HEK293T (cell line): Measurements from ENCODE around the gene TGFB1I1.
"Not testable (repeated sequence)": the region's sequence is repeated elsewhere in the genome, so short reads cannot be mapped to it uniquely, and the experiment has no call there.

ENCODE experiments used
- CTCF ChIA-PET: fragments of 350-600 bp; formaldehyde crosslinking; extraction: SDS; loops from one replicate; lab custom pipeline; 2021; ENCODE audit warnings: antibody characterized with exemption, inconsistent platforms; lab: Yijun Ruan, JAX
- POLR2A ChIA-PET: fragments of 350-600 bp; formaldehyde crosslinking; extraction: SDS; loops from one replicate; lab custom pipeline; 2020; ENCODE audit warnings: antibody characterized with exemption, inconsistent platforms; lab: Yijun Ruan, JAX
- DNase-seq: peaks from one replicate; pipeline ENCODE4 v3.0.0; 2012; ENCODE audit warnings: mixed read lengths; ENCODE audit errors: extremely low spot score
- ARNT ChIP-seq: fragments of 450-650 bp; IDR thresholded peaks from 2 replicates; pipeline ENCODE4 v1.6.1; 2017; ENCODE audit warnings: mild to moderate bottlenecking
- BHLHE40 ChIP-seq: fragments of 450-650 bp; IDR thresholded peaks from 2 replicates; pipeline ENCODE4 v1.6.1; 2016; ENCODE audit warnings: mild to moderate bottlenecking, moderate library complexity, borderline replicate concordance
- CTBP1 ChIP-seq: fragments of 450-650 bp; IDR thresholded peaks from 2 replicates; pipeline ENCODE4 v1.6.1; 2016; ENCODE audit warnings: borderline replicate concordance
- ELF4 ChIP-seq: fragments of 450-650 bp; IDR thresholded peaks from 2 replicates; pipeline ENCODE4 v1.6.1; 2017; ENCODE audit warnings: antibody characterized with exemption
- FOXA1 ChIP-seq: fragments of 450-650 bp; IDR thresholded peaks from 2 replicates; pipeline ENCODE4 v1.6.1; 2016; ENCODE audit warnings: mild to moderate bottlenecking
- FOXK2 ChIP-seq: fragments of 450-650 bp; IDR thresholded peaks from 2 replicates; pipeline ENCODE4 v1.6.1; 2016; ENCODE audit warnings: mild to moderate bottlenecking
- FOXM1 ChIP-seq: fragments of 450-650 bp; IDR thresholded peaks from 2 replicates; pipeline ENCODE4 v1.6.1; 2017; ENCODE audit warnings: mild to moderate bottlenecking, borderline replicate concordance
- HDGF ChIP-seq: fragments of 450-650 bp; IDR thresholded peaks from 2 replicates; pipeline ENCODE4 v1.6.1; 2017; ENCODE audit warnings: antibody characterized with exemption, borderline replicate concordance
- L3MBTL2 ChIP-seq: fragments of 450-650 bp; conservative IDR thresholded peaks from 2 replicates; pipeline ENCODE4 v1.6.1; 2016; ENCODE audit warnings: mild to moderate bottlenecking
- LEF1 ChIP-seq: fragments of 450-650 bp; IDR thresholded peaks from 2 replicates; pipeline ENCODE4 v1.6.1; 2017; ENCODE audit warnings: mild to moderate bottlenecking, borderline replicate concordance
- NFRKB ChIP-seq: fragments of 450-650 bp; IDR thresholded peaks from 2 replicates; pipeline ENCODE4 v1.6.1; 2016; ENCODE audit warnings: mild to moderate bottlenecking, moderate library complexity
- SP1 ChIP-seq: fragments of 450-650 bp; IDR thresholded peaks from 2 replicates; pipeline ENCODE4 v1.6.1; 2017
- SUZ12 ChIP-seq: fragments of 450-650 bp; IDR thresholded peaks from 2 replicates; pipeline ENCODE4 v1.6.1; 2016; ENCODE audit warnings: mild to moderate bottlenecking
- TARDBP ChIP-seq: fragments of 450-650 bp; IDR thresholded peaks from 2 replicates; pipeline ENCODE4 v1.6.1; 2016
- ZNF384 ChIP-seq: fragments of 450-650 bp; IDR thresholded peaks from 2 replicates; pipeline ENCODE4 v1.6.1; 2016
- TF ChIP-seq, protein P1 (sequence below): fragments of 450-650 bp; IDR thresholded peaks from 2 replicates; pipeline ENCODE4 v1.6.1; 2016

Gene TGFB1I1

DNA sequence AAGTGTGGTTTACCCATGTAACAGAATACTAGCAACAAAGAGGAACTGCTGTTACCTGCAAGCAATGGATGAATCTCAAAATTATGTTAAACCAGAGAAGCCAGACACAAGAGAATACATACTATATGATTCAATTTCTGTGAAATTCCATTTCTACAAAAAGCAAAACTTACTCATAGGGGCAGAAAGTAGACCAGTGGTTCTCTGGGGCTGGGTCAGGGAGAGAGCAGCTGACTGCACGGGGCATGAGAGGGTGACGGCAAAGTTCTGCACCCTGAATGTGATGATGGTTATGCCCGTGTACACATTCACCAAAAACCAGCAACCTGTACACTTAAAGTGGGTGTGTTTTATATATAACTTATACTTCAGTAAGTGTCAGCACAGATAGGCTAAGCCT lies 32.4 kb upstream of the TGFB1I1 start:
- ChIA-PET POLR2A (no interaction called here), CTCF (no interaction called here)
- DNase-seq, result no peak
- TF ChIP-seq SUZ12 (no peak), LEF1 (no peak), TARDBP (no peak), HDGF (no peak), NFRKB (no peak), FOXK2 (no peak), FOXA1 (no peak)
- TF ChIP-seq, protein P1, sequence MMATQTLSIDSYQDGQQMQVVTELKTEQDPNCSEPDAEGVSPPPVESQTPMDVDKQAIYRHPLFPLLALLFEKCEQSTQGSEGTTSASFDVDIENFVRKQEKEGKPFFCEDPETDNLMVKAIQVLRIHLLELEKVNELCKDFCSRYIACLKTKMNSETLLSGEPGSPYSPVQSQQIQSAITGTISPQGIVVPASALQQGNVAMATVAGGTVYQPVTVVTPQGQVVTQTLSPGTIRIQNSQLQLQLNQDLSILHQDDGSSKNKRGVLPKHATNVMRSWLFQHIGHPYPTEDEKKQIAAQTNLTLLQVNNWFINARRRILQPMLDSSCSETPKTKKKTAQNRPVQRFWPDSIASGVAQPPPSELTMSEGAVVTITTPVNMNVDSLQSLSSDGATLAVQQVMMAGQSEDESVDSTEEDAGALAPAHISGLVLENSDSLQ, result no peak

DNA sequence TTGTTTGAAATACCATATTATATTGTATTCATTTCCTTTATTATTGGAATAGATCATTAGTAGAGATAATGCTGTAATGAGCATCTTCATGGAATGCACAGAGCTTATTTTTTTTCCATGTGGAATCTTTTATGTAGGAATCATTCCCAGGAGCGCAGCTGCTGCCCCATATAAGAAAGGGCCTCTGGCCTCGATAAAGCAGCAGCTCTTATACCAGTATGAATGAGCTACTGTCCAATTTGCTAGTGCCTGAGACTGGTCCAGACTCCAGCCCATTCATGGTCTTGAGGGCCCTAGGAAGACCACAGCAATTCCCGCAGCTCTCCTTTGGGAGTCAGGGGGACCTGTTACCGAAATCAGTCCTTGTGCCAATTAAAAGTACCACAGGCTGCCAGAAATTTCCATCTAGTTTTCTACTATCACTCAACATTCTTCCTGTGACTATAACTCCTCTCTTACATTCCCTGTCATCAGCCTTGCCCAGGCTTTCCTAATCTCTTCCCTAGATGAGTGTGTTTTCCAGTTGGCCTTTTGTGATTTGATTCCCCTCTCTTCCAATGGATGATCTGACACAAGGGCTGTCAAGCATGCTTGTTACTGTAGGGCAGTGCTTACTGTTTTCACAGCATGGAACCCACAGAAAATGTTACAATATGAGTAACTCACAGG lies 31.3 kb upstream of the TGFB1I1 start:
- no peak for DNase-seq
- ChIA-PET CTCF (interaction anchor here (0.5 to 0.6 kb wide), 2 partner anchors 15 kb away, joined by 3 to 4 read pairs; no protein-coding TSS in a partner anchor), POLR2A (no interaction called here)
- no peak for TF ChIP-seq HDGF
- TF ChIP-seq LEF1, result no peak

DNA sequence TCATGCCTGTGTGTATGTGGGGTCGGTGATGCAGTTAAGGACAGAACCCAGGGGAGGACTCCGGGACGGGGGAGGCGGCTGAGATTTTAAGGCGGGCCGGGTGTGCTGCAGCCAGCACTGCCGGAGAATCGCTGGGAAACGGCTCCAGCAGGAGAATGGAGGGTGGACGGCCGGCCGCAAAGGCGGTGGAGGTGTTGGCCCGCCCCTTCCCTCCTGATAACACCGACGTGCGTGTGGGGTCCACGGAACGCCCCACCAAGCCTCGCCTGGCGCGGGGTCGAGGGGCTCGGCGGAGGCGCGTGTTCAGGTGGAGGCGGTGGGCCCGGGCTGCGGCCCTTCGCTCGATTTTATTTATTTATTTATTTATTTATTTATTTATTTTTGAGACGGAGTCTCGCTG lies 30.0 kb upstream of the TGFB1I1 start:
- DNase-seq, result no peak
- ChIA-PET POLR2A (interaction anchor here (0.9 to 2.7 kb wide), 7 partner anchors 10 to 458 kb away, joined by 3 to 20 read pairs (median 7); partner anchors contain the start of genes ARMC5, COX6A2, FUS and HSD3B7), CTCF (interaction anchor here (0.8 to 2.3 kb wide), 4 partner anchors 11 to 324 kb away, joined by 3 to 5 read pairs (median 4); partner anchors contain the start of gene KAT8)
- no peak for TF ChIP-seq BHLHE40
- TF ChIP-seq ARNT, result no peak
- no peak for TF ChIP-seq ELF4
- no peak for TF ChIP-seq FOXM1
- TF ChIP-seq FOXK2, result no peak
- TF ChIP-seq TARDBP, result no peak
- no peak for TF ChIP-seq CTBP1
- no peak for TF ChIP-seq LEF1
- no peak for TF ChIP-seq HDGF
- TF ChIP-seq L3MBTL2, result no peak
- no peak for TF ChIP-seq NFRKB
- TF ChIP-seq SUZ12, result no peak
- TF ChIP-seq, protein P1, result no peak
- no peak for TF ChIP-seq SP1
- no peak for TF ChIP-seq ZNF384

DNA sequence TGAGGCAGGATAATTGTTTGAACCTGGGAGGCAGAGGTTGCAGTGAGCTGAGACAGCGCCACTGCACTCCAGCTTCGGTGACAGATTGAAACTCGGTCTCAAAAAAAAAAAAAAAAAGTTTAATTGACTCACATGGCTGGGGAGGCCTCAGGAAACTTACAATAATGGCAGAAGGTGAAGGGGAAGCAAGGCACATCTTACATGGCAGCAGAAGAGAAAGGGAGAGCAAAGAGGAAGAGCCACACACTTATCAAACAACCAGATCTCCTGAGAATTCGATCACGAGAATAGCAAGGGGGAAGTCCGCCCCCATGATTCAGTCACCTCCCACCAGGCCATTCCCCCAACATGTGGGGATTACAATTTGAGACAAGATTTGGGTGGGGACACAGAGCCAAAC lies 26.0 kb upstream of the TGFB1I1 start:
- DNase-seq, POLR2A ChIA-PET, CTCF ChIA-PET: not testable (repeated sequence)

DNA sequence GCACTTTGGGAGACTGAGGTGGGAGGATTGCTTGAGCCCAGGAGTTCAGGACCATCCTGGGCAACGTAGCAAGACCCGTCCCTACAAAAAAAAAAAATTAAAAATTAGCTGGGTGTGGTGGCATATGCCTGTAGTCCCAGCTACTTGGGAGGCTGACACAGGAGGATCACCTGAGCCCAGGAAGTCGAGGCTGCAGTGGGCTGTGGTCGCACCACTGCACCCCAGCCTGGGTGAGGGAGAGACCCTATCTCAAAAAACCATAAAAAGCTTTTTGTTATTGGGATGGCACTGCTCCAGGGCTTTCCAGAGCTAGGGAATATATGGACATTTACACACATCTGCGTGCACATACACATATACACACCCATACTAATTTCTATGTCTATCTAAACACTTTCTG lies 20.8 kb upstream of the TGFB1I1 start:
- POLR2A ChIA-PET, result interaction anchor here (1.1 to 3.5 kb wide), 3 partner anchors 9 to 272 kb away, joined by 4 to 20 read pairs (median 10); partner anchors contain the start of genes FUS and ZNF843
- no peak for DNase-seq
- TF ChIP-seq BHLHE40 (no peak), LEF1 (no peak)
- CTCF ChIA-PET, result interaction anchor here (0.6 to 1.4 kb wide), 5 partner anchors 8 to 497 kb away, joined by 3 to 10 read pairs (median 3); partner anchors contain the start of gene ZNF843

DNA sequence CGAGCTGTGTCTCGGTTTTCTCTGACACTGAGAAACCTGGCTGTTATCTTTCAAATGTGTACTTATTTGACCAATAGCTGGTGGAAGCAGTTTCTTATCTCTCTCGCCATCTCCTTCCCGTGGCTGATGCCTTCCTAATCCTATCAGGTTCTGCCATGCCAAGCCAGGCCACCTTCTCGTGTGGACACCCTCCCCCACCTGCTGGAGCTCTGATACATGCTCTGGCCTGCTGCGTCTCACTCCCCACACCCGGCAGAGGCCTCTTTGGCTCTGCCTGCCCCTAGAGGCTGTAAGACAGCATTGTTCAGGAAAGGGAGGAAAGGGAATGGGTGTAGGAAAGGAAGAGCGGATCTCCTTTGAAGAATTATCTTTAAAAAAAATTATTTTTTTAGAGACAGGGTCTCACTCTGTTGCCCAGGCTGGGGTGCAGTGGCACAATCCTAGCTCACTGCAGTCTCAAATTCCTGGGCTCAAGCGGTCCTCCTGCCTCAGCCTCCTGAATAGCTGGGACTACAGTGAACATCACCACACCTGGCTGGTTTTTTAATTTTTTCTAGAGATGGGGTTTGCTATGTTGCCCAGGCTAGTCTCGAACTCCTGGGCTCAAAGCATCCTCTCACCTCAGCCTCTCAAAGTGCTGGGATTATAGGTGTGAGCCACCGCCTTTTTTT lies 20.1 kb upstream of the TGFB1I1 start:
- peak; percentile 70 for DNase-seq
- TF ChIP-seq SP1, result no peak
- no peak for TF ChIP-seq LEF1
- TF ChIP-seq FOXK2, result no peak
- no peak for TF ChIP-seq ZNF384
- ChIA-PET CTCF (interaction anchor here (0.7 to 1.4 kb wide), 5 partner anchors 9 to 510 kb away, joined by 3 to 10 read pairs (median 3); partner anchors contain the start of gene ZNF843), POLR2A (interaction anchor here (1.1 to 3.5 kb wide), 5 partner anchors 8 to 272 kb away, joined by 3 to 20 read pairs (median 4); partner anchors contain the start of genes FUS and ZNF843)

DNA sequence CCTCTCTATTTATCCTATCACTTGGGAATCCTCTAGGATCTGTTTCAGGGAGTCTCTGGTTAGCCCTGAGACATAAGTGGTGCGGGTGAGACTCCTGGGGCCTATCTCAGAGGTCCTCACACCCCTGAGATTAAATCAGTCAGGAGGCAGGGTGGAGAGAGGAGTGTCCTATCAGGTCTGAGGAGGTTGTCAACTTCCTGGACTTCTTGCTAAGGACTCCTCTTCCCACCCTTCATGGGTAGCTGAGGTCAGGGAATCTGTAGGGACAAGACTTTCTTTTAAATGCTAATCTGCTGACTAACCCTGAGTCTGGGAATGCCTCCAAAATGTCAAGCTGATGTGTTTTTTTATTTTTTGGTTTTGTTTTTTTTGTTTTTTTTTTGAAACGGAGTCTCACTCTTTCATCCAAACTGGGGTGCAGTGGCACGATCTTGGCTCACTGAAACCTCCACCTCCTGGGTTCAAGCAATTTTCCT lies 19.3 kb upstream of the TGFB1I1 start:
- no peak for DNase-seq
- ChIA-PET CTCF (interaction anchor here (0.9 to 1.0 kb wide), 2 partner anchors 10 to 310 kb away, joined by 3 read pairs; partner anchors contain the start of gene ZNF843), POLR2A (interaction anchor here (0.6 to 3.5 kb wide), 6 partner anchors 10 to 335 kb away, joined by 3 to 20 read pairs (median 4); partner anchors contain the start of genes FUS, KAT8 and ZNF843)
- TF ChIP-seq L3MBTL2 (no peak), NFRKB (no peak), ELF4 (no peak), BHLHE40 (no peak), FOXA1 (no peak), FOXM1 (no peak), CTBP1 (no peak), TARDBP (no peak), SUZ12 (no peak), LEF1 (no peak), HDGF (no peak)
